ENCODE data around the gene UBE2V1.
A peak's percentile ranks its signal among the peaks of the same experiment; 100 is the strongest.
"Not testable (repeated sequence)": the region's sequence is repeated elsewhere in the genome, so short reads cannot be mapped to it uniquely, and the experiment has no call there.

The UBE2V1 gene

DNA sequence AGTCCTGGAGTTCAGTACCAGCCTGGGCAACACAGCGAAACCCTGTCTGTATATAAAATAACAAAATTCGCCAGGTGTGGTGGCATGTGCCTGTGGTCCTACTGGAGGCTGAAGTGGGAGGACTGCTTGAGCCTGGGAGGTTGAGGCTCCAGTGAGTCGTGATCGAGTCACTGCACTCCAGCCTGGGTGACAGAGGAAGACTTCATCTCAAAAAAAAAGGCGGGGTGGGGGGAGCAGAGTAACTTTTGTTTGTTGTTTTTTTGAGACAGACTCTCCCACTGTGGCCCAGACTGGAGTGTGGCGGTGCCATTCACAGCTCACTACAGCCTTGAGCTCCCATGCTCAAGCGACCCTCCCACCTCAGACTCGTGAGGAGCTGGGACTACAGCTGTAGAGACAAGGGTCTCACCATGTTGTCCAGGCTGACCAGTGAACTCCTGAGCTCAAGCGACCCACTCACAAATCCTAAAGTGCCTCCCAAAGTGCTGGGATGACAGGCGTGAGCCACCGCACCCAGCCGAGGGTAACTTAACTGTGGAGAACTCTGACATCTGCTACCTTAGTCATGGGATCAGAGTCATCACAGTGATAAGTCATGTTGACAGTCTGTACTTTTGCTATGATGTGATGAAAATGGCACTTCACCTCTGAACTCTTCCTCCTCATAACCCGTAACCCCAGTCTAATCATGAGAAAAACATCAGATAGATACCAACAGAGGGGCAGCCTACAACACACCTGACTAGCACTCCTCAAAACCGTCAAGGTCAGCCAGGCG lies 24.1 kb upstream of the UBE2V1 start:
- peak in 1 of 2 donors; percentile 31 for DNase-seq

DNA sequence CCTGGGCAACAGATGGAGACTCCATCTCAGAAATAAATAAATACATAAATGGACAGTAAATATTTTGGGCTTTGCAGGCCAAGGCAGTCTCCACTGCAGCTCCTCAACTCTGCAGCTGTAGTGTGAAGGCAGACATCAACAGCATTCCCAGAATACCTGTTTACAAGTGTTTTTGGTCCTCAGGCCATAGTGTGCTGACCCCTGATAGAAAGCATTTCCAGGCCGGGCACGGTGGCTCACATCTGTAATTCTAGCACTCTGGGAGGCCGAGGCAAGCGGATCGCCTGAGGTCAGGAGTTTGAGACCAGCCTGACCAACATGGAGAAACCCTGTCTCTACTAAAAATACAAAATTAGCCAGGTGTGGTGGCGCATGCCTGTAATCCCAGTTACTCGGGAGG lies 22.2 kb upstream of the UBE2V1 start:
- not testable (repeated sequence) for DNase-seq

DNA sequence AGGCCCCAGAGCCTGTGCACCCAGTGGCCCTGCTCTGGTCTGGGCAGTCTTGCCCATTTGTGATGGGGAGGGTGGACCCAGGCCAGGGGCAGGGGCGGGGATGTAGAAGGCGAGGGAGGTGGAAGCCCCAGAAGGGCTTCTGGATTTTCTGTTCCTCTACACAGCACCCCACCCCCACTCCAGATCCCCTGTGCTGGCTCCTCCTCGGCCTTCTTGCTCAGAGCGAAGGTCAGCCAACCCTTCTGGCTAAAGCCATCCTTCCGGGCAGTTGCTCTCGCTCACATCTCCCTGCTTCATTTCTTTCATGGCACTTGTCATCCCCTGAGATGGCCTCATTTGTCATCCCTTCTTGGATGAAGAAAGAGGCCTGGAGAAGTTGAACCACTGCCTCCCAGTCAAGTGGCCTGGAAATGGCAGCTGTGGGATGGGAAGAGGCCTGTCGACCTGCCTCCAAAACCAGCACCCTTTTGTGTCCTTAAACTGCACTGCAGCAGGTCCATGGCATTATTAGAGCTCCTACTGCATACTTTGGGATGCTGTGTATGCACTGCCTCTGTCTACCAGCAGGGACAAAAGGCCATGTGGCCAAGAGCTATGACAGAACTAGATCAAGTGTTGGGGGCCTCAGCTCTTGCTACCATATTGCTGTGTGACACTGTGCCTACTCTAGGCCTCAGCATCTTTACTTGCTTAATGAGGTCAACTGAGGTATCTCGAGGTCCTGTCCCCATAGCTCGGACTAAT lies 20.7 kb upstream of the UBE2V1 start:
- DNase-seq, result no peak

DNA sequence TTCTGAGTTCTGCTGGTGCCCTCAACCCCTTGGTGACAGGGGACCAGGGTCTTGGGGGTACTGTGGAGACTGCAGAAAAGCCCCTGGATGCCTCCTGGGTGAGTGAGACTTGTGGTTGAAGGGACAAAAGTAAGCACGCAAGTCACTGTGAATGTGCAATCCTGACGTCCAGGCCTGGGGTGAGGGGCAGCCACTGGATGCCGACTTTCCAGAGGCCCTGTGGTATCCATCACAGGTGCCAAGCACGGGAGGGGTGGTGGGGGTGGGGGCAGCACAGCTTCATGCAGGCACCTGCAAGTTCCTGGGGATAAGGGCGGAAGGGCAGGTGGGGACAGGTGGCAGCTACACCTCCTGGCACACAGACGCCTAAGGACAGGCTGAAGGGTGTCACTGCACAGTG lies 20.1 kb upstream of the UBE2V1 start:
- DNase-seq, result no peak

DNA sequence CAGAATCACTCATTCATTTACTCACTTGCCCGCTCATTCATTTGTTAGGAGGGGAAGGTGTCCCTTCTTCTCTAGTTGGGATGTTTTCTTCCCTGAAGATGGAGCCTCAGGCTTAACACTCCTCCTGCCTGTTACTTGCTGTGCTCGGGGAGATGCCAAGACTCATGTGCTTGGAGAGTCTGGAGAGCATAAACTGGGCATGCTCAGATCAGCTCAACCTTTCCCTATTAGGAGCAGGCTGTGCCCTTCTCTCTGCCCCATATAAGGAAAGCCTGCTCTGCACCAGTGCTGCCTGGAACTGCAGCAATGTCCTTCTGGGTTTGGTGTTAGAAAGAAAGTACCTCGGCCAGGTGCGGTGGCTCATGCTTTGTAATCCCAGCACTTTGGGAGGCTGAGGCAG lies 18.0 kb upstream of the UBE2V1 start:
- no peak for DNase-seq

DNA sequence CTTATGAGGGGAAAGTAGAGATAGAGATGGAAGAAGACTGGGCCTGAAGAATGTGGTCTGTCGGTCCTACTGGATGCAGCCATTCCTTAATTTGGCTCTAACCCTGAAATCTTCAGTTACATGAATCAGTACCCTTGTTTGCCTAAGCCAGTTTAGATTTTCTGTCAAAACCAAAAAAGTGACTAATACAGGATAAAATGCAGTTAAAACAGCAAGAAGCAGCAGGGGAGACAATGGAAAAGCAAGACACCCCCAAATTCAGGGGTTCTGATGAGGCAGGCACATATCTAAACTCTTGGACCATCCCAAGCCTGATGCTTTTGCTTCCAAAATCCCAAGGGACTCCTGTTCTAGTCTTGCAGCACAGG lies 17.4 kb upstream of the UBE2V1 start:
- DNase-seq, result no peak

DNA sequence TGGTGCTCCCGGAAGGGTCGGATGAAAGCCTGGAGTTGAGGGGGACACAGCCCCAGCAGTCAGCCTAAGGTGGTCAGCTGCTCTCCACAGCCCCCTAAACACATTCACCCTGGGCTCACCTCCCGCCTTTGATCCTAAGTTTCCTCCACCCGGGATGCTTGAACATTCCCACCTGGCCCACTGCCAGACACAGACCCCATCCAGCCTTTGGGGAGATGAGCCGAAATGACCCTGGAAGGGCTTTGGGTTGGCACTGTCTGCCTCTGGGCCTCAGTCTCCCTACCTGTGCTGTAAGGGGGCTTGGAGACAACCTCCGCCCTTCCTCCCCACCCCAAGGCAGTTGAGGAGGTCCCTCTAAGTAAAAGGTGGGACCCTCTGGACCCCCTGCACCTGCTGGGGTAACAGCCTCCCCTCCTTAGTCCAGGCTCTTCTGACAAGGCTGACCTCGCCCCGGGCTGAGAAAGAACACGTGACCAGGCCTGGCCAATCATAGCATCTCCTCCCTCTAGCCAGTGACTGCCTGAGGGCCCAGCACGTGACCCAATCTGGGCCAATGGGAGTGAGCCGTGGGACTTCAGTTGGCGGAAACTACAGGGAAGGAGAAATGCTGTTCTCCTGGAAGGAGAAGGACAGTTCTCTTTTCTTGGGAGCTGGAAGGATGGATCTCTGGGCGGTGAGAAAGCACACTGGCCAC lies 16.9 kb upstream of the UBE2V1 start:
- no peak for DNase-seq

DNA sequence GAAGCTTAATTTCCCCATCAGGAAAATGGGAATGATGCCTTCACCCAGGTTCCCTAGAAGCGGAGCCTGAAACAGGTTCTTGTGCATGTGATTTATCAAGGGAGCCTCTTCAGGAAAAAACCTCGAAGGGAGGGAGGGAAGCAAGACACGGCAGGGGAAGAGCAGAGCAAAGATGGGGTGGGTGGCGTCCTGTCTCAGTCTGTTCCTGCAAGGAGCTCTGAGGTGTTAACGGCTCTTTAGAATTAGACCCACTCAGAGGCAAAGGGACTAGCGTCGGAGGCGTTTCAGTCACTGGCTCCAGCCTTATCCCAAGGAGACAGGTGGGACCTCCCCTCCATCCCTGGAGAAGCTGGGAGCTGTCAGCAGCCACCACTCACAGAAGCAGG lies 15.6 kb upstream of the UBE2V1 start:
- no peak for DNase-seq

DNA sequence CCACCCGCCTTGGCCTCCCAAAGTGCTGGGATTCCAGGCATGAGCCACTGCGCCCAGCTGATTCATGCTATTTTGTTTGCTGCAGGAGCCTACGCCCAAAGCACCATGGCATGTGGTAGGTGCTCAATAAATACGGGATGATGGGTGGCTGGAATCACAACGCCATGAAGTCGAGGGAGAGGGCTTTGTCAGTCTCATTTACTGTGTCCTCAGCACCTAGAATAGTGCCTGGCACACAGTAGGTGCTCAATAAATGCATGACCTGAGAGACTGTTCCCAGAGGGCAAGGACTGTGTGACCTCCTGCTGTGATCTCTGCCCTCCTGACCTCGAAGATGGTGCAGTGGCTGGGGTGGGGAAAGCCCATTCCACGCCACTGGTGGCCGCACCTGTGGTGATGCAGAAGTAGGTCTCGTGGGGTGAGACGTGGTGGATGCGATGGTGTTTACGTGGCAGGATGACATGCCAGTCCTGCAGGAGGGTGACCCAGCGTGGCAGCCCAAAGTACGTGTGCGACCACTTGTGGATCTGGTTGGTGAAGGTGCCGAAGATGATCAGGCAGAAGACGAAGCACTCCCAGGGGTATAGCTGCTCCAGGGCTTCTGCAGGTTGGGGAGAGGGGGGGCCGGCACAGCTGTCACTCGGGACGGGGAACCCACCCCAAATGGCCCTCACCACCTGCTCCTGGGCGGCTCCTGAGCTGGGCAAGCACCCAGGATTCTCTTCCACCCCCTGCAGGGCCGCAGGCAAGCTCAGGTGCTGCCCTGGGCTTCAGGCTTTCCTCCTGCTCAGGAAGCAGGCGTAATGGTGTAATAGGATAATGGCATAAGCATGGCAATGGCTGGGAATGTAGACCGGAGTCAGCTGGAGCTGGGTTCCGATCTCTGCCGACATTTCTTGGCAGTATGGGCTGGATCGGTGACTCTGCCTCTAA lies 14.9 kb upstream of the UBE2V1 start:
- DNase-seq, result no peak

DNA sequence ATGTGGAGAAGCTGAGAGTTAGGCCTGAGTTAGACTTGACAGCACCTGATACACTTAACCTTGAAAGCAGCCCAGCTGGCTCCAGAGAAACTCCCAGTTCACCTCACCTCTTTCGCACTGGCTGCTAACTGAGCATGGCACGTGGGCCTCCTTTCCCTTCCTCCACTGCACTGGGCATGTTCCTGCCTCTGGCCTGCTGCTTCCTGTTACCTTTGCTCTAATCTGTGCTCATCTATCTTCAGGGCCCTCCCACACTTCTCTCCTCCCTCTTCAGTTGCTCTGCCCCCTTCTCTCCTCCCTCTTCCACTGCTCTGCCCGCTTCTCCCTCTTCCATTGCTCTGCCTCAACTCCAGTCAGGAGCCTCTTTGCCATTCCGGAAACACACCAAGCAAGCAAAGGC lies 13.7 kb upstream of the UBE2V1 start:
- no peak for DNase-seq

DNA sequence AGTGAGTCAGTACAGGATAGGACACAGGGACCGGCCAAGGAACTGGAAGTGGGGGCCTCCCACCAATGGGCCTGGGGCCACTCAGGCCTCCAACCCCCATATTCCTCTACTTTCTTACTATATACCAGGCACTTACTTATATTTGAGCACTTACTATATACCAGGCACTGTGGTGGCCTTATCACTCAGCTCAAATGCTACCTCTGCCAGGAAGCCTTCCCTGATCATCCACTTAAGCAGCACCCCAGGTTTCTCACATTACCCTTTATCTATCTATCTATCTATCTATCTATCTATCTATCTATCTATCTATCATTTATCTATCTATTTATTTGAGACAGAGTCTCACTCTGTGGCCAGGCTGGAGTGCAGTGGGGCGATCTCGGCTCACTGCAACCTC lies 12.3 kb upstream of the UBE2V1 start:
- DNase-seq, result no peak

DNA sequence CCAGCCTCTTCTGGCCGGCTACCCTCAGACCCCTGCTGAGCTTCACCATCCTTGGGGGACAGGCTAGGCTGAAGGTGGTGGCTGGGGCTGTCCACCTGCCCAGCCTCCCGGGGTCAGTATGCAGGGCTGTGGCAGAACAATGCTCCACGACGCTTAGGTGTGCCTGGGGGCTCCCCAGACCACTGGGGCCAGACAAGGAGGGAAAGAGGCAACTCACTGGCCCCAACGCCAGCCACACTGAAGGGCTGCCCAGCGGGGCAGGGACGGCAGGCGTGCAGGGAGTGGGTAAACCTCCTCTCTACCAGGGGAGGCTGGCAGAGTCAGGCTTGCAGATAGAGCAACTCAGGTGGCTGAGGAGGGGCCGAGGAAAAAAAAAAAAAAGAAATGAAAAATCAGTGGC lies 11.5 kb upstream of the UBE2V1 start:
- DNase-seq, result no peak

DNA sequence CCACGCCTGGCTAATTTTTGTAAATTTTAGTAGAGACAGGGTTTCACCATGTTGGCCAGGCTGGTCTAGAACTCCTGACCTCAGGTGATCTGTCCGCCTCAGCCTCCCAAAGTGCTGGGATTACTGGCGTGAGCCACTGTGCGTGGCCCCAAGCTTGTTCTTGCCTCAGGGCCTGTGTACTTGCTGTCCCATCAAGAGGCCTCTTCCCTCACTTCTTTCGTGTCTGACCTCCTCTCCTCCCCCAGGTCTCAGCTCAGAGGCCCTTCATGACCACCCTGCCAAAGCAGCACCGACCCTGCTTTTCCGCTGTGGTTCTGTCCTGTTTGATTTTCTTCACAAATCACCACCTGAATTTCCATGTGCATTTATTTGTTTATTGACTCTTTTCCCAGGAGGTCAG lies 10.5 kb upstream of the UBE2V1 start:
- DNase-seq, result no peak

DNA sequence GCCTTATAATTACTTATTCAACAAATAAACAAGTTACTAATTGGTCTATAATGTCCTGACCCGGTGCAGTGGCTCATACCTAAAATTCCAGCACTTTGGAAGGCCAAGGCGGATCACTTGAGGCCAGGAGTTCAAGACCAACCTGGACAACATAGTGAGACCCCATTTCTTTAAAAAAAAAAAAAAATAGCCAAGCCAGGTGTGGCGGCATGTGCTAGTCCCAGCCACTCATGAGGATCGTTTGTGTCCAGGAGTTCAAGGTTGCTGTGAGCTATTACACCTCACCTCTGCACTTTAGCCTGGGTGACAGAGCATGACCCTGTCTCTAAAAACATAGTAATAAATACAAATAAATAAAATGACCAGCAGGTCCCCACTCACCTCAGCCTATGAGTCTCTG lies 9.8 kb upstream of the UBE2V1 start:
- DNase-seq, result no peak

DNA sequence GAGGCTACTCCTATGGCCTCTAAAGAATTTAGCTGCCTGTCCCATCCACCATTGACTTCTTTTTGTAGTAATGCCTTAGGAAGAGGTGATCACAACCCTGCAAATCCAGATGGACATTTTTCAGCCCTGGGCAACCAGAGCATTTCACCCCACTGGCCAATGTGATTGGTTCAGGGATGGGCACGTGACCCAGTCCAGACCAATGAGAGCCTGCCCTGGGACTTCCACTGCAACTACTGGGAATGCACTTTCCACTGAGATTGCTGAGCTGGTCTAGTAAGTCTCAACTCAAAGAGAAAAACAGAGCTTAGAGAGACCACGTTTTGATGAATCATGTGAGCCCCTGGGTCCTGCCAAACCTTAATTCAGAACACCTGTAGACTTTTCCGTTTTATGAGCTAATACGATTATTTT lies 8.9 kb upstream of the UBE2V1 start:
- no peak for DNase-seq

DNA sequence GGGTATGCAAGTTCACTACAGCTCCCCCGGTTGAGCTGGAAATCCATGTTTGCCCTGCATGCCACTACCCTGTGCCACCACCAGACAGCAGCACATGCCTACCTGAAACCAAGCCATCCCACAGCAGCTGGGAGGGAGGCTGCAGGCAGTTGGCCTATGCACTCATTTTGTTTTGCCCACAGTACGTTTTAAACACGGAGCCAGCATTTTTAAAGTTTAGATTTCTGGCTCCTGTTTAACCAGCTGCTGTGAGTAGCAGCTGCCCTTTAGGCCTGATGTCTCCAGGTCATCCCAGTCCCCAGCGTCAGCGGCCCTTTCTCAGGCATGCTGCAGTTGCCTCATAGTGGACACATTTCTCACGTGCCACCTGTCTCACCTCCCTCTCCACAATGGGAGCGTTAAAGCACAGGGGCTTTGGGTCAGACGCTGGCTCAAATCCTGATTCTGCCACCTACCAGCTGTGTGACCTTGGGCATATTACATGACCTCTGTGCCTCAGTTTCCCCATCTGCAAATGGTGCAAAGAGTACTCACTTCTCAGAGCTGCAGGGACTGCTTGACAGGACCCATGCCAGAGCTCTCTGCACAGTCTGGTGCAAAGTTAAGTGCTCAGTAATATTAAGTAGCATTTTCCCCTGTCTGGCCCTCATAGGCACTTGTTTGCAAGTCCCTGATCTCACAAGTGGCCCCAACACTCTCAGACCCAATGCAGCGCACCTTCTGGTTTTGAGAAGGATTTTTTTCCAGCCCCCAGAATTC lies 8.2 kb upstream of the UBE2V1 start:
- peak; percentile 56 to 60 for DNase-seq

DNA sequence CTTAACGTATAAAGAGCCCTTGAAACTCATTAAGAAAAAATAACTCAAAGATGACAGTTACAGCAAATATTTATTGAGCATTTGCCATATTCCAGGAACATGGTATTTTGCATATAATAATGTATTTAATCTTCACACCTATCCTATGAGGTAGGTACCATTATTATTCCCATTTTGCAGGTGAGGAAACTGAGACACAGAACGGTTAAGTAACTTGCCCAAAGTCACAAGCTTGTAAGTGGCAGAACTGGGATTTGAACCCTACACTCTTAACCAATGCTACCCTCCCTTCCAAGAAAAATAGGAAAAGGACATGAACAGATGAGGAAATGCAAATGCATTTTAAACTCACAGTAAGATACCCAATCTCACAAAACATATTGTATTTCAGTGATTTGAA lies 5.3 kb upstream of the UBE2V1 start:
- DNase-seq, result no peak

DNA sequence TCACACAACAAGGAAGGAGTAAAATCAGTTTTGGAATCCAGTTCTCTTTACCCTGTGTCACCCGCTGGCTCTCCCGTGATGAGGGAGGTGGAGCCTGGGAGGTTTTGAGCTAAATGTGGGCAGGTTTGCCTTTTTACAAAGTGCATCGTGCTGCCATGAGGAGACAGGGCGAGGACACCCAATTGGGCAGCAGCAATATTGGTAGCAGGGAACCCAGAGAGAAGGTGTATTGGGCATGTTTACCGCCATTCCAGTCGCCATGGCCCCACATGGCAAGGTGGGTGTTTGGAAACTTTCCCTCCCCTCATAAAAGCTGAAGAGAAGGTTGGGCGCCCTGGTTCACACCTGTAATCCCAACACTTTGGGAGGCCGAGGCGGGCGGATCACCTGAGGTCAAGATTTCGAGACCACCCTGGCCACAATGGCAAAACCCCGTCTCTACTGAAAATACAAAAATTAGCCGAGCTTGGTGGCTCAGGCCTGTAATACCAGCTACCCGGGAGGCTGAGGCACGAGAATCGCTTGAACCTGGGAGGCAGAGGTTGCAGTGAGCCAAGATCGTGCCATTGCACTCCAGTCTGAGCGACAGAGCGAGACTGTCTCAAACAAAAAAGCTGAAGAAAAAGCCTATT lies 3.5 kb upstream of the UBE2V1 start:
- no peak for DNase-seq

DNA sequence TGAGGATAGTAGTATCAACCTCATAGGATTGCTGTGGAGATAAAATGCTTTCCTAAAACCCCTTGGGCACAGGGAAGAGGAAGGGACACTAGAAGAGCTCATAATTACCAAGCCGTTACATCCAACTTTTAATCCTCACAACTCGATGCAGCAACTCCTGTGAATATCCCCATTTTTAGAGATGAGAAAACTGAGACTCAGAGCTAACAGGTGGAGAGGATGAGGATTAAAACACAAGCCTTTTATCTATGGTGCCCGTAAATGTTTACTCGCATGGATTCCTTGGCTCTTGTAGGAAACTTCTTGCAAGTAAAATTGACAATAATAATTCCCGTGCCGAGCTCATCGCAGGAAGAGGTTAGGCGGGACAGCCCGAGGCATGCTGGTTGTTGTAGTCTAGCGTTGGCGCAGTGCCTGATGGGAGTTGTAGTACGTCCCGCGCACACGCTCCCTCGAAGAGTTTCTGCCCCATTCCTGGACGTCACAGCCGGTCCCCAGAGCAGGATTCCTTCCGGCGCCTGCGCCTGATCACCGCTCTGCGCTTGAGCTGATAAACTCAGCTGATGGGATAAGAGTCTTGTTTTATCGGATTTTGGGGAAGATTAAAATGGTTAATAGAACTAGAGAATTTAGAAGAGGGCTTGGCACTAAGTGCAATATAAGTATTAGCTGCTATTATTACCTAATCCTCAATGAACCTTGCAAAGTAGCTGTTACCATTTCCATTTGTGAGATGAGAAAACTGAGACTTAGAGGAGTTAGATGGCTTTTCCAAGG lies 2.8 kb upstream of the UBE2V1 start:
- DNase-seq, result peak; percentile 91

DNA sequence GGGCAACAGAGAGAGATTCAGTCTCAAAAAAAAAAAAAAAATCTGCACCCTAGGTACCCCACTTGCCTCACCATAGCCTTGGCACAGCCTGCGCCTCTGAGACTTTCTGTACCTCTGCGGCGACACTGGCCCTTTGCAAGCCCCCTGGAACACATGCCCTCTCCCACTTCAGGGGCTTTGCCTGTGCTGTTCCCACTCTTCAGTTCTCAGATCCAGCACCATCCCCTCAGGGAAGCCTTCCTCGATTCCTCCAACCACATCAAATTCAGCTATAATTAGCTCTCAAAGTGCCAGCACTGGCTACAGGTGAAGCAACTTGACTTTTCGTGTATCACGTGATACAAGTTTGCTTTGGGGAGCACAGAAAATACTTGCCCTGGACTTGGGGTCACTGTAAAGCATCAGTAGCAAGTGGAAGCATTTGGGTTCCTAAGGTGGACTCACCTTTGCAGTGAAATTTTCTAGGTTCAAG lies 2.1 kb upstream of the UBE2V1 start:
- DNase-seq, result no peak
